Sigmoid colon (tissue), 7 donors: ENCODE data around the gene ZNF614. TPM values are rescaled to one million over a fixed set of nuclear protein-coding genes. Genes with fewer than 3 reads are reported as not detected.

Experiments used
- DNase-seq: peaks from one replicate; pipeline ENCODE4 v3.0.0-alpha.2; 2019
- H3K27ac ChIP-seq, 4 donors: fragments of 200-600 bp; sonication (generic); one replicate each; pipeline ENCODE4 v1.5.1; 2016 to 2019; ENCODE audit warnings: mild to moderate bottlenecking in 1 of 4
- H3K27me3 ChIP-seq, 3 donors: fragments of 200-600 bp; sonication (generic); one replicate each; pipeline ENCODE4 v1.5.1; 2019; ENCODE audit warnings: mild to moderate bottlenecking in 1 of 3
- H3K36me3 ChIP-seq, 4 donors: fragments of 200-600 bp; sonication (generic); one replicate each; pipeline ENCODE4 v1.5.1; 2016 to 2019
- H3K4me1 ChIP-seq, 4 donors: fragments of 200-600 bp; sonication (generic); one replicate each; pipeline ENCODE4 v1.5.1; 2017 to 2019
- H3K4me3 ChIP-seq, 4 donors: fragments of 200-600 bp; sonication (generic); one replicate each; pipeline ENCODE4 v1.5.1; 2017 to 2019; ENCODE audit warnings: mild to moderate bottlenecking in 2 of 4, moderate library complexity in 1 of 4
- H3K9me3 ChIP-seq, 4 donors: fragments of 200-600 bp in 3 of 4; sonication (generic) in 3 of 4; one replicate each; pipeline versions ENCODE4 v1.5.1 to v1.6.1; 2013 to 2019
- EP300 ChIP-seq, 4 donors: sonication (generic); formaldehyde crosslinking; IDR thresholded peaks; one replicate each; pipeline ENCODE4 v1.6.1; 2017; ENCODE audit warnings: antibody characterized with exemption in 4 of 4
- POLR2A ChIP-seq, 2 donors: fragments of 450-650 bp; IDR thresholded peaks; one replicate each; pipeline ENCODE4 v1.6.1; 2016; ENCODE audit warnings: antibody characterized with exemption in 2 of 2, mild to moderate bottlenecking in 2 of 2, moderate library complexity in 2 of 2
- POLR2AphosphoS5 ChIP-seq, 4 donors: sonication (generic); formaldehyde crosslinking; IDR thresholded peaks; one replicate each; pipeline ENCODE4 v1.6.1; 2017; ENCODE audit warnings: antibody characterized with exemption in 4 of 4
- WGBS, 2 donors: extraction: QIAGEN DNeasy Blood & Tissue Kit; methylation state at CpG; one replicate each; pipeline ENCODE4 v1.1.7; 2013; 5-methylcytosine and 5-hydroxymethylcytosine counted together
- intact Hi-C: fragments of 100-400 bp; cut with DNase I; formaldehyde crosslinking; loops from one replicate; pipeline ENCODE4 v1.15.1; 2023
- polyA plus RNA-seq, 3 donors: library from polyadenylated mRNA; stranded (reverse); fragments of 200-250 nt; gene quantifications; one replicate each; pipeline ENCODE4 v1.2.3, GENCODE V29; 2013
- total RNA-seq, 4 donors: library from RNA; depleted of rRNA; stranded (reverse); fragments of >200 nt; gene quantifications; one replicate each; pipeline ENCODE4 v1.1.0, GENCODE V29; 2016
- TF ChIP-seq, protein P1 (sequence below), 4 experiments: fragments of 450-650 bp in 3 of 4; fragments of 200-600 bp in 1 of 4; IDR thresholded peaks; one replicate each; pipeline ENCODE4 v1.5.1; 2016 to 2019; ENCODE audit warnings: antibody characterized with exemption in 4 of 4, mild to moderate bottlenecking in 3 of 4, moderate library complexity in 2 of 4
- donor health status: healthy with polysubstance abuse.
- donor health status: Bipolar disorder and iron deficiency.
- donor health status: healthy.

Gene ZNF614
- total RNA-seq (10 to 100 TPM in 2 of 4 donors, 1 to 10 TPM in 2; 6.6 to 13.5 (median 10.7) TPM), polyA plus RNA-seq (1 to 10 TPM; 1.2 to 3.0 (median 2.4) TPM)

DNA sequence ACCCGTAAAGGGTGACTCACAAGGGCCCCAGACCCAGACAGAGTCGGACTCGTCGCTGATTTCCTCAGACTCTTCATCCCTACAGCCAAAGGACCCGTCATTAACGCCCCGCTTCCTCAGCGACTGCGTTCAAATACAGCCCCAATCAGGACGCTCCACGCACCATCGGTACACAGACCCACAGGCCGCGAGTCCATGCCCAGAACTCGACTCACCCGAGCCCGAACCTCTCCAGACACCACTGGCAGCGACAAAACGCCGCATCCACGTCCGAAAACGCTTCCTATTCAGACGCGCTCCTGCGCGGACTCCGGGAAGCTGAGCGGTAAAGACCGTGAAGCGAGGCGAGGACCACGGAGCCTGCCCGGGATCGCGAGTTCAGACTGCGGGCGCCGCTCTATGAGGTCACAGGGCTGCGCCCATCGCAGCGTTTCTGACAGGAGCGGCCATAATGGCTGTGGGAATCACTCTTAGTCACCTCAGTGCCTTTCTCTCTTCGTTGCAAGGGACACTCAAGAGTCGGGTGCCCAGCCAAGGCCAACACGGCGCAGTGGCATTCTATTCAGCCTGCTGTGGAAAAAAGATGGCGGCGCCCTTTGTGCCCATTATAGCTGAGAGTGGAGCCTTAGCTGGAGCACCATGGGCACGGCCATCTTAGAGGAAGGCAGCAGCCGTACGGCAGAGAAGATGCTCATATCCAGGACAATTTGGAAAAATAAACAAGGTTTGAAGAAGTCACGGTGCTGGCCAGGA, at the start of gene ZNF614:
TSS of gene ZNF614 (minus strand) at position 353 of the 753 bp plus-strand sequence. CDS start 2,634 bp downstream, outside the sequence.
- WGBS, 2 donors = 0% methylated on average over 53 of the region's 53 CpGs
- Histone ChIP-seq H3K36me3 (peaks cover 6 to 32% (median 21%) of the 10 kb centered on the region in 4 donors), H3K9me3 (peaks cover 12 to 25% (median 16%) of the 10 kb centered on the region in 4 donors), H3K27me3 (no peaks in the 10 kb centered on the region), H3K4me1 (peaks cover 0 to 23% (median 14%) of the 10 kb centered on the region in 4 donors), H3K27ac (peak within 1 kb of the TSS; percentile 90 to 94 (median 92)), H3K4me3 (peak within 1 kb of the TSS; percentile 57 to 87 (median 71))
- peak; percentile 90 for DNase-seq
- intact Hi-C loops = loop anchor here (1.0 to 2.0 kb wide), 3 partner anchors 20 to 42 kb away; partner anchors contain the start of genes ZNF350, ZNF432 and ZNF615
- TF ChIP-seq EP300 (IDR thresholded peaks at IDR 0.05) (no peak), POLR2A (IDR thresholded peaks at IDR 0.05) (peak; percentile 9 to 59), POLR2AphosphoS5 (IDR thresholded peaks at IDR 0.05) (peak; percentile 69 to 89 (median 80))
- TF ChIP-seq, protein P1, sequence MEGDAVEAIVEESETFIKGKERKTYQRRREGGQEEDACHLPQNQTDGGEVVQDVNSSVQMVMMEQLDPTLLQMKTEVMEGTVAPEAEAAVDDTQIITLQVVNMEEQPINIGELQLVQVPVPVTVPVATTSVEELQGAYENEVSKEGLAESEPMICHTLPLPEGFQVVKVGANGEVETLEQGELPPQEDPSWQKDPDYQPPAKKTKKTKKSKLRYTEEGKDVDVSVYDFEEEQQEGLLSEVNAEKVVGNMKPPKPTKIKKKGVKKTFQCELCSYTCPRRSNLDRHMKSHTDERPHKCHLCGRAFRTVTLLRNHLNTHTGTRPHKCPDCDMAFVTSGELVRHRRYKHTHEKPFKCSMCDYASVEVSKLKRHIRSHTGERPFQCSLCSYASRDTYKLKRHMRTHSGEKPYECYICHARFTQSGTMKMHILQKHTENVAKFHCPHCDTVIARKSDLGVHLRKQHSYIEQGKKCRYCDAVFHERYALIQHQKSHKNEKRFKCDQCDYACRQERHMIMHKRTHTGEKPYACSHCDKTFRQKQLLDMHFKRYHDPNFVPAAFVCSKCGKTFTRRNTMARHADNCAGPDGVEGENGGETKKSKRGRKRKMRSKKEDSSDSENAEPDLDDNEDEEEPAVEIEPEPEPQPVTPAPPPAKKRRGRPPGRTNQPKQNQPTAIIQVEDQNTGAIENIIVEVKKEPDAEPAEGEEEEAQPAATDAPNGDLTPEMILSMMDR (IDR thresholded peaks at IDR 0.05) = no peak

DNA sequence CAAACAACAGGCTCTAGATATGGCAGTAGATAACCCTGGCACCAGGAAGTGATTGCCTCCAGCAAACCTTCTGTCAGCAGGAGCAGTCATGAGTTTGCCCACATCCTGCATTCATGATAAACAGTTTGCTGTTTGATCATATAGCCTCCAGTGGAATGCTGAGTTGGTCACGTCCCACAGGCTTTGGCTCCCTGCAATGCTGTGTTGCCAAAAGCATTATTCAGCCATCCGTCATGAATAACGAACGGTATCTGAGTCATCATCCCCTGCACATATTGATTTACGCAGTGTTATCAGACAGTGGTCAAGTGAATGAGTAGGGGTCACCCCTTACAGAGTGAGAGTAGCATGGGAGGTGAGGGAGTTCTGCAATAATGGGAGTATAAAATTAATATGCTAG, 42.3 kb upstream of the ZNF614 start:
- peaks cover 2 to 64% (median 17%) of the 10 kb centered on the region in 4 donors for H3K9me3 ChIP-seq
- WGBS, 2 donors = 97 to 98% methylated on average over 5 of the region's 5 CpGs

DNA sequence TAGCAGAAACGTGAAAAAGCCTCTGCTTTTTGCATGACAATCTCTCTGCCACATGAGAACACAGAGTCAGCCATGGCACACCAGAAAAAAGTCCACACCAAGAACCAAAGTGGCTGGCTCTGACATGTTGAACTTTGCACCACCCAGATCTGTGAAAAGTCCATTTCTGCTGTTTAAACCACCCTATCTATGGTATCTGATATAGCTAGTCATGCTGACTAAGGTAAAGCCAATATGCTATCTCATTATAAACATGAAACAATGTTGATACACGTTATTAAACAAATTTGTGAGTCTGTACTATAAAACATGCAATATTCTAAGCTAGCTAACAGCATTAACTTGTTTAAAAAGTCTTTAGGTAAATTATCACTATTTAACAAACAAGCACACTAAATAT, 41.5 kb upstream of the ZNF614 start:
- 90 to 91% methylated on average over 2 of the region's 2 CpGs for WGBS, 2 donors
- H3K27me3 ChIP-seq = no peaks in the 10 kb centered on the region
- TF ChIP-seq POLR2A (IDR thresholded peaks at IDR 0.05) (no peak), POLR2AphosphoS5 (IDR thresholded peaks at IDR 0.05) (no peak), EP300 (IDR thresholded peaks at IDR 0.05) (no peak)
- TF ChIP-seq, protein P1 (IDR thresholded peaks at IDR 0.05) = no peak
- no peaks in the 10 kb centered on the region for H3K4me1 ChIP-seq
- no peak overlapping the region for H3K4me3 ChIP-seq
- H3K27ac ChIP-seq = no peak overlapping the region
- H3K36me3 ChIP-seq = peaks cover 40 to 98% (median 63%) of the 10 kb centered on the region in 4 donors
- DNase-seq = no peak
- peaks cover 2 to 65% (median 22%) of the 10 kb centered on the region in 4 donors for H3K9me3 ChIP-seq
- intact Hi-C loops = no loop called here

More for the DNA sequence above, 42.3 kb upstream of the ZNF614 start:
- DNase-seq = no peak
- H3K27ac ChIP-seq = no peak overlapping the region
- no peaks in the 10 kb centered on the region for H3K27me3 ChIP-seq
- H3K4me1 ChIP-seq = no peaks in the 10 kb centered on the region
- intact Hi-C loops = no loop called here
- TF ChIP-seq POLR2AphosphoS5 (IDR thresholded peaks at IDR 0.05) (no peak), EP300 (IDR thresholded peaks at IDR 0.05) (no peak), POLR2A (IDR thresholded peaks at IDR 0.05) (no peak)
- TF ChIP-seq, protein P1 (IDR thresholded peaks at IDR 0.05) = no peak
- H3K36me3 ChIP-seq = peaks cover 48 to 98% (median 67%) of the 10 kb centered on the region in 4 donors
- H3K4me3 ChIP-seq = no peak overlapping the region

DNA sequence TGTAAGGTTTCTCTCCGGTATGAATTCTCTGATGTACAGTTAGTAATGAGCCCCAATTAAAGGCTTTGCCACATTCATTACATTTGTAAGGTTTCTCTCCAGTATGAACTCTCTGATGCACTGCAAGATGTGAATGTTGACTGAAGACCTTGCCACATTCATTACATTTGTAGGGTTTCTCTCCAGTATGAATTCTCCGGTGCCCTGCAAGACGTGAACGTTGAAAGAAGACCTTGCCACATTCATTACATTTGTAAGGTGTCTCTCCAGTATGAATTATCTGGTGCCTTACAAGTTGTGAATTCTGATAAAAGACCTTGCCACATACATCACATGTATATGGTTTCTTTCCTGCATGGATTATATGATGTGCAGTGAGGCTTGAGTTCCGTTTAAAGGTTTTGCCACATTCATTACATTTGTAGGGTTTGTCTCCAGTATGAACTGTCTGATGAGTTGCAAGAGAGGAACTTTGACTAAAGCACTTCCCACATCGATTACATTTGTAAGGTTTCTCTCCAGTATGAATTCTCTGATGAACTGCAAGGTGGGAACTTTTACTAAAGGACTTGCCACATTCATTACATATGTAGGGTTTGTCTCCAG, 38.2 kb upstream of the ZNF614 start:
- no peak overlapping the region for H3K27ac ChIP-seq
- no peak for DNase-seq
- intact Hi-C loops = no loop called here
- no peaks in the 10 kb centered on the region for H3K4me1 ChIP-seq
- peaks cover 36 to 79% (median 54%) of the 10 kb centered on the region in 4 donors for H3K36me3 ChIP-seq
- no peak overlapping the region for H3K4me3 ChIP-seq
- TF ChIP-seq, protein P1 (IDR thresholded peaks at IDR 0.05) = no peak
- TF ChIP-seq EP300 (IDR thresholded peaks at IDR 0.05) (no peak), POLR2A (IDR thresholded peaks at IDR 0.05) (no peak), POLR2AphosphoS5 (IDR thresholded peaks at IDR 0.05) (no peak)
- H3K9me3 ChIP-seq = peaks cover 2 to 80% (median 27%) of the 10 kb centered on the region in 4 donors
- H3K27me3 ChIP-seq = no peaks in the 10 kb centered on the region
- WGBS, 2 donors = 97% methylated on average over 6 of the region's 6 CpGs
